ENCODE measurements around the gene DNM2. TPM values are rescaled to one million over a fixed set of nuclear protein-coding genes. Genes with fewer than 3 reads are reported as not detected.
A peak's percentile ranks its signal among the peaks of the same experiment; 100 is the strongest.

Gene DNM2
- total and polyA plus RNA-seq, 10 of the 15 experiments (the other 5 are each of a cell fraction or from before 2014, with no cell fraction given), result 1.2 to 146 (median 68.9) TPM

GRCh38 chr19:10719466-10719961, 1.6 kb downstream of the DNM2 start:
- intact Hi-C loops (cut with micrococcal nuclease; ENCODE audit: unreplicated experiment) (loop anchor here (5.0 to 10.0 kb wide), 3 partner anchors 58 to 375 kb away; partner anchors contain the start of gene SMARCA4), in situ Hi-C loops (cut with MboI) (loop anchor here (5.0 kb wide), 1 partner anchor 143 kb away; no protein-coding TSS in a partner anchor)
- POLR2A ChIA-PET, result interaction anchor here (0.9 to 5.5 kb wide), 3 partner anchors 22 to 145 kb away, joined by 4 to 34 read pairs (median 4); no protein-coding TSS in a partner anchor
- TF ChIP-seq NR2C1 (IDR thresholded peaks at IDR 0.05), result no peak
- no peak for TF ChIP-seq ZBTB33 (IDR thresholded peaks at IDR 0.05)
- no peak for TF ChIP-seq HDAC6 (IDR thresholded peaks at IDR 0.05; ENCODE audit: unreplicated experiment)
- no peak for TF ChIP-seq PML (IDR thresholded peaks at IDR 0.05; ENCODE audit: low read length)
- no peak for TF ChIP-seq CBX5 (IDR thresholded peaks at IDR 0.05; ENCODE audit: low read depth)
- TF ChIP-seq CHD1 (IDR thresholded peaks at IDR 0.05; ENCODE audit: low read depth, low read length), result no peak
- no peak for TF ChIP-seq USF1 (IDR thresholded peaks at IDR 0.05; ENCODE audit: borderline replicate concordance, extremely low read length, insufficient read depth, low read depth, low read length)
- TF ChIP-seq ELK1 (IDR thresholded peaks at IDR 0.05; ENCODE audit: low read depth, low read length), result no peak
- TF ChIP-seq RAD51 (IDR thresholded peaks at IDR 0.05), result no peak
- TF ChIP-seq NR2C2 (IDR thresholded peaks at IDR 0.05; ENCODE audit: borderline replicate concordance, control insufficient read depth, insufficient read length, low read depth), result no peak
- CTCF ChIA-PET, result interaction anchor here (0.6 to 7.9 kb wide), 6 partner anchors 18 to 146 kb away, joined by 3 to 211 read pairs (median 6); partner anchors contain the start of gene TMED1
- FAIRE-seq (no peak), DNase-seq (ENCODE audit: low read depth, low spot score) (no peak), ATAC-seq (no peak)
- H4K20me1 ChIP-seq (ENCODE audit: control insufficient read depth, insufficient read depth), result peaks cover 20% of the 10 kb centered on the region
- BruUV-seq (replicated peaks), result TSS peak; percentile 51
- peaks cover 0 to 4% of the 10 kb centered on the region in 2 experiments; a peak in 1 of 4 replicates for H3K36me3 ChIP-seq (ENCODE audit: control insufficient read depth in 2 of 2, insufficient read depth in 2 of 2, low read length in 1 of 2)
- RAD21 ChIA-PET (ENCODE audit: unreplicated experiment), result interaction anchor here (0.8 to 5.4 kb wide), 7 partner anchors 12 to 146 kb away, joined by 3 to 102 read pairs (median 6); partner anchors contain the start of gene TMED1
- peaks cover 58% of the 10 kb centered on the region for H3K79me2 ChIP-seq (ENCODE audit: control insufficient read depth, insufficient read depth, low read length)
- H3K27me3 ChIP-seq (replicated peaks in 1 of 2; ENCODE audit: control insufficient read depth in 2 of 2, insufficient read depth in 2 of 2, low read length in 1 of 2), result no peaks in the 10 kb centered on the region
- H3K4me3 ChIP-seq, result peak overlapping the region; percentile 81
- no peak overlapping the region for H2AFZ ChIP-seq (ENCODE audit: control insufficient read depth, low read depth, low read length)
- WGBS (ENCODE audit: insufficient coverage, insufficient replicate concordance, low lambda C conversion rate, missing lambda C conversion rate), result 60% methylated on average over 5 of the region's 5 CpGs
- peak overlapping the region; percentile 92; the same call in 1 of the 2 replicates for H3K27ac ChIP-seq (ENCODE audit: control insufficient read depth, insufficient read depth)
- no peaks in the 10 kb centered on the region for H3K9me3 ChIP-seq (replicated peaks; ENCODE audit: control insufficient read depth, insufficient read depth, low read length)
- H3K4me1 ChIP-seq (ENCODE audit: control insufficient read depth, insufficient read depth, low read length), result peaks cover 11% of the 10 kb centered on the region
- SMC1A ChIA-PET (ENCODE audit: uncharacterized antibody, unreplicated experiment), result interaction anchor here (0.5 to 6.6 kb wide), 12 partner anchors 9 to 219 kb away, joined by 3 to 102 read pairs (median 4); partner anchors contain the start of genes QTRT1 and TMED1
- H3K4me2 ChIP-seq (ENCODE audit: control insufficient read depth, insufficient read depth), result peak overlapping the region; percentile 99
- H3K9ac ChIP-seq (ENCODE audit: control insufficient read depth, insufficient read depth, low read length), result peak overlapping the region; percentile 96
